ENCODE results near the gene LARP6. TPM values are rescaled to one million over a fixed set of nuclear protein-coding genes. Genes with fewer than 3 reads are reported as not detected.

Gene LARP6
- total and polyA plus RNA-seq, 2 of the 4 experiments (the other 2 are of a cell fraction) = 36.4 to 135 TPM

GRCh38 chr15:70817266-70817665 lies 36.7 kb downstream of the LARP6 start:
- Histone ChIP-seq H3K79me1 (ENCODE audit: low read depth in 1 of 2, low read length in 2 of 2) (peaks cover 0 to 7% of the 10 kb centered on the region in 2 experiments; a peak in 2 of 4 replicates), H3K9me1 (ENCODE audit: insufficient read depth, low read length) (peaks cover 10% of the 10 kb centered on the region), H4K8ac (ENCODE audit: low read depth in 2 of 2, low read length in 2 of 2) (peak overlapping the region in 1 of 2 experiments; percentile 15; a peak in 1 of 4 replicates), H3K18ac (ENCODE audit: low read depth, low read length) (peak overlapping the region; percentile 83; the same call in 1 of the 2 replicates), H3K4me2 (ENCODE audit: low read depth, low read length) (no peak overlapping the region), H3K36me3 (ENCODE audit: control insufficient read depth, insufficient read depth, low read length) (no peaks in the 10 kb centered on the region), H4K91ac (ENCODE audit: insufficient read depth, low read depth, low read length) (no peak overlapping the region), H2AK9ac (replicated peaks; ENCODE audit: low read depth, low read length, poor library complexity) (peak overlapping the region; percentile 37), H2BK15ac (ENCODE audit: low read depth, low read length) (peak overlapping the region; percentile 2; the same call in 1 of the 3 replicates), H3K23ac (ENCODE audit: low read depth, low read length) (no peak overlapping the region), H4K20me1 (ENCODE audit: insufficient read depth, low read length) (peaks cover 2% of the 10 kb centered on the region; the same call in 1 of the 2 replicates), H2AK5ac (ENCODE audit: low read depth, low read length) (peak overlapping the region; percentile 70; the same call in 1 of the 2 replicates), H4K5ac (ENCODE audit: low read depth, low read length) (no peak overlapping the region), H3K27me3 (ENCODE audit: control insufficient read depth, insufficient read depth, low read length) (no peaks in the 10 kb centered on the region), H2BK20ac (ENCODE audit: low read depth, low read length) (peak overlapping the region; percentile 59; the same call in 1 of the 2 replicates), H3K9me3 (ENCODE audit: control insufficient read depth, insufficient read depth, low read length) (no peaks in the 10 kb centered on the region), H3K4me1 (ENCODE audit: control insufficient read depth, insufficient read depth, low read length) (peaks cover 5% of the 10 kb centered on the region), H2BK120ac (ENCODE audit: low read depth, low read length) (peak overlapping the region; percentile 1; the same call in 1 of the 2 replicates), H3K14ac (replicated peaks; ENCODE audit: low read depth, low read length) (peak overlapping the region; percentile 93), H3K27ac (ENCODE audit: insufficient read depth, low read length) (no peak overlapping the region), H2BK5ac (ENCODE audit: low read depth, low read length, poor library complexity, severe bottlenecking) (no peak overlapping the region), H3K4me3 (ENCODE audit: insufficient read depth, low read depth, low read length) (no peak overlapping the region), H3K56ac (ENCODE audit: extremely low read depth, insufficient read depth, low read length) (no peak overlapping the region), H3K4ac (ENCODE audit: low read depth, low read length) (peak overlapping the region; percentile 83), H3K9ac (ENCODE audit: low read depth, low read length) (no peak overlapping the region), H2AFZ (replicated peaks; ENCODE audit: low read length, poor library complexity) (peak overlapping the region; percentile 77)
- dilution Hi-C loops (cut with HindIII; ENCODE audit: low sequenced_read_pairs, unreplicated experiment) = no loop called here
- POLR2A ChIA-PET (ENCODE audit: unreplicated experiment) = no interaction called here
- CTCF ChIA-PET = interaction anchor here (1.1 kb wide), 1 partner anchor 57 kb away, joined by 4 read pairs; no protein-coding TSS in a partner anchor
- intact Hi-C loops (cut with micrococcal nuclease) = no loop called here
- BruUV-seq (replicated peaks) = no TSS peak
- ATAC-seq (ENCODE audit: low read depth) (no peak), DNase-seq (no peak)
- in situ Hi-C loops (cut with MboI; ENCODE audit: low sequenced_read_pairs) = loop anchor here (10.0 kb wide), 1 partner anchor 142 kb away; no protein-coding TSS in a partner anchor
- TF ChIP-seq RAD21 (IDR thresholded peaks at IDR 0.05; ENCODE audit: low read length) = no peak

Measured in IMR-90 (cell line).